ENCODE measurements around the gene CCNY. TPM values are rescaled to one million over a fixed set of nuclear protein-coding genes. Genes with fewer than 3 reads are reported as not detected.

Gene CCNY
- total RNA-seq, 2 experiments from 2014 or later, result 37.0 to 55.8 TPM

GRCh38 chr10:35398355-35398754 is 62.0 kb downstream of the CCNY start:
- no peak for DNase-seq (ENCODE audit: low spot score)
- Histone ChIP-seq H3K36me3 (ENCODE audit: insufficient read depth, low read length) (no peaks in the 10 kb centered on the region), H3K4me2 (ENCODE audit: low read length) (no peak overlapping the region), H2AFZ (ENCODE audit: low read length) (no peak overlapping the region), H3K9me3 (ENCODE audit: low read length) (no peaks in the 10 kb centered on the region), H4K20me1 (ENCODE audit: insufficient read depth, low read length) (peaks cover 7% of the 10 kb centered on the region), H3K9me2 (ENCODE audit: insufficient read depth, low read length) (no peaks in the 10 kb centered on the region), H3K4me3 (ENCODE audit: low read depth, low read length, poor library complexity, severe bottlenecking) (no peak overlapping the region), H3K79me2 (ENCODE audit: insufficient read depth, low read depth, low read length) (peaks cover 5% of the 10 kb centered on the region), H3K27ac (ENCODE audit: low read depth, low read length, poor library complexity, severe bottlenecking) (no peak overlapping the region), H3K4me1 (ENCODE audit: insufficient read depth, low read length, poor library complexity, severe bottlenecking) (peaks cover 14% of the 10 kb centered on the region)
- no TSS peak for BruUV-seq (replicated peaks)
- POLR2A ChIA-PET, result no interaction called here
- intact Hi-C loops (cut with micrococcal nuclease; ENCODE audit: unreplicated experiment), result no loop called here
- TF ChIP-seq CTCF (conservative IDR thresholded peaks at IDR 0.05; ENCODE audit: low read length) (no peak), EZH2phosphoT487 (IDR thresholded peaks at IDR 0.05; ENCODE audit: borderline replicate concordance, low read depth, low read length) (no peak)
- CTCF ChIA-PET (ENCODE audit: unreplicated experiment), result no interaction called here

- Histone ChIP-seq H3K9me2 (ENCODE audit: insufficient read depth, low read length) (no peaks in the 10 kb centered on the region), H3K4me2 (ENCODE audit: low read length) (no peak overlapping the region), H3K36me3 (ENCODE audit: insufficient read depth, low read length) (no peaks in the 10 kb centered on the region), H3K4me1 (ENCODE audit: insufficient read depth, low read length, poor library complexity, severe bottlenecking) (peaks cover 14% of the 10 kb centered on the region), H3K27ac (ENCODE audit: low read depth, low read length, poor library complexity, severe bottlenecking) (no peak overlapping the region), H2AFZ (ENCODE audit: low read length) (no peak overlapping the region), H4K20me1 (ENCODE audit: insufficient read depth, low read length) (peaks cover 7% of the 10 kb centered on the region), H3K9me3 (ENCODE audit: low read length) (no peaks in the 10 kb centered on the region), H3K4me3 (ENCODE audit: low read depth, low read length, poor library complexity, severe bottlenecking) (no peak overlapping the region), H3K79me2 (ENCODE audit: insufficient read depth, low read depth, low read length) (peaks cover 5% of the 10 kb centered on the region)
- intact Hi-C loops (cut with micrococcal nuclease; ENCODE audit: unreplicated experiment), result no loop called here
- POLR2A ChIA-PET, result no interaction called here
- DNase-seq (ENCODE audit: low spot score), result no peak
- CTCF ChIA-PET (ENCODE audit: unreplicated experiment), result no interaction called here
- BruUV-seq (replicated peaks), result no TSS peak
- TF ChIP-seq EZH2phosphoT487 (IDR thresholded peaks at IDR 0.05; ENCODE audit: borderline replicate concordance, low read depth, low read length) (no peak), CTCF (conservative IDR thresholded peaks at IDR 0.05; ENCODE audit: low read length) (no peak)
Observed at GRCh38 chr10:35398908-35399307, 62.6 kb downstream of the CCNY start.

GRCh38 chr10:35399414-35400009 is 63.2 kb downstream of the CCNY start:
- H3K36me3 ChIP-seq (ENCODE audit: insufficient read depth, low read length), result no peaks in the 10 kb centered on the region; the same call in 1 of the 2 replicates
- intact Hi-C loops (cut with micrococcal nuclease; ENCODE audit: unreplicated experiment), result no loop called here
- peaks cover 14% of the 10 kb centered on the region for H3K4me1 ChIP-seq (ENCODE audit: insufficient read depth, low read length, poor library complexity, severe bottlenecking)
- ChIA-PET CTCF (ENCODE audit: unreplicated experiment) (no interaction called here), POLR2A (no interaction called here)
- no peaks in the 10 kb centered on the region for H3K9me2 ChIP-seq (ENCODE audit: insufficient read depth, low read length)
- H3K4me2 ChIP-seq (ENCODE audit: low read length), result no peak overlapping the region
- TF ChIP-seq CTCF (conservative IDR thresholded peaks at IDR 0.05; ENCODE audit: low read length) (no peak), EZH2phosphoT487 (IDR thresholded peaks at IDR 0.05; ENCODE audit: borderline replicate concordance, low read depth, low read length) (no peak)
- peaks cover 5% of the 10 kb centered on the region for H3K79me2 ChIP-seq (ENCODE audit: insufficient read depth, low read depth, low read length)
- H2AFZ ChIP-seq (ENCODE audit: low read length), result no peak overlapping the region
- H3K9me3 ChIP-seq (ENCODE audit: low read length), result no peaks in the 10 kb centered on the region
- no peak overlapping the region for H3K27ac ChIP-seq (ENCODE audit: low read depth, low read length, poor library complexity, severe bottlenecking)
- H3K4me3 ChIP-seq (ENCODE audit: low read depth, low read length, poor library complexity, severe bottlenecking), result no peak overlapping the region
- no TSS peak for BruUV-seq (replicated peaks)
- H4K20me1 ChIP-seq (ENCODE audit: insufficient read depth, low read length), result peaks cover 7% of the 10 kb centered on the region
- no peak for DNase-seq (ENCODE audit: low spot score)

Data from OCI-LY7 (cell line).